CD4-positive, alpha-beta T cell treated with Interleukin-21 for 1 hour (primary cell): ENCODE results near the gene WRNIP1.
A peak's percentile ranks its signal among the peaks of the same experiment; 100 is the strongest.

Experiments
- DNase-seq: peaks from one replicate; pipeline ENCODE4 v3.0.0-alpha.2; 2020

Gene WRNIP1

DNA sequence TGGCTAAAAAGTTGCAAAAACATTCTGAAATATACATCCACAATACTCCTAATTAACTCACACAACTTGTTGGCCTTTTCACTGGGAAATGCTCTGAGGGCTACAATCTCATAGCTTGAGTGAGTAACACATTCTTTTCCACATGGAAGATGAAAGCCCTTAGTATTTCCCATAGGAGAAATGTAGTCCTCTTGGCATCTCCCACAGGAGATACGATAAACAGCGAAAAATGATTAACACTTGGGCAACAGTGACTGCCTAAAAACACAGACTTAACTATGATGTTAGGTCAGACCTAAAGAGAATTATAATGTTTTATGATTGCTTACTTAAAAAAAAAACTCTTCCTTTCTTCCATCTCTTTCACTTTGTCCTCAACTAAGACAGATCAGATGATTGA is 23.4 kb upstream of the WRNIP1 start:
- DNase-seq = no peak

DNA sequence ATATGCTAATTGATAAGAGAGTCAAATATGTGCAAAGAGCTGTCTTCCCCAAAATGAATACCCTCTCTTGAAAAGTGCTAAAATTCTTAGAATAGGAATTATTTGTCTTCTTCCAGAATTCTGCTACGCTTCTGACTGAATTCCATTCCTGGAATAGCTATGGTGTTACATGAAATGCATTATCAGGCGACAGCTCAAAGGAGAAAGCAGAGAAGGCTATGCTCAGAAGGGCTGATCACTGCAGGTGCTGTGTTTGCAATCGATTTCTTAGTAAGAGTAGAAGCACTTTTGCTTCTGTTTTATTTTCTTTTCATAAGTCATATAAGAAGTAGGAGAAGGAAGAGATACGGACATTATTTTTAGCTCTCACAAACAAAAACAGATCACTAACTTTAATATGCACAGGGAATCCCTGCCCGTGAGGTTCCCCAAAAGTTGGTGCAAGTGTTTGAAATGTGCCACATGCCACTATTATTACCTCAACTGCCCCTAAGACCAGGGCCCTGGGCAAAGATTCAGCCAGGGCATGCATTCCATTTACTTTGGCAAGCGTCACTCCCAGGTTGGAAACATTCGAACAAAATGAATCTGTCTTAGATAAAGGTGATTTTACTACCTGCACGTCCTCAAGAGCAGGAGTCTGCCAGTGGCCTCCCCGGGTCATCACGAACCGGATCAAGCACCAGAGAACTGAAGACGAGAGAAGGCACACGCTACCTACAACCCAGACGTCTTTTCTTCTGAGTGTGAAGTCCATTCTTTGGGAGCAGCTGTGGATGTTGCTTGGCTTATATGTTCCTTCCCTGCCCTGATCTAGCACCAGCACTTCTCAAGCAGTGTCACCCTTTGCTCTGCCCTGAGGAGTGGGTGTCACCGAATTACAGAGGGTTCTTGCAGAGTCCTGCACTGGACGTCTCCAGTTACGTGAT is 21.6 kb upstream of the WRNIP1 start:
- no peak for DNase-seq

DNA sequence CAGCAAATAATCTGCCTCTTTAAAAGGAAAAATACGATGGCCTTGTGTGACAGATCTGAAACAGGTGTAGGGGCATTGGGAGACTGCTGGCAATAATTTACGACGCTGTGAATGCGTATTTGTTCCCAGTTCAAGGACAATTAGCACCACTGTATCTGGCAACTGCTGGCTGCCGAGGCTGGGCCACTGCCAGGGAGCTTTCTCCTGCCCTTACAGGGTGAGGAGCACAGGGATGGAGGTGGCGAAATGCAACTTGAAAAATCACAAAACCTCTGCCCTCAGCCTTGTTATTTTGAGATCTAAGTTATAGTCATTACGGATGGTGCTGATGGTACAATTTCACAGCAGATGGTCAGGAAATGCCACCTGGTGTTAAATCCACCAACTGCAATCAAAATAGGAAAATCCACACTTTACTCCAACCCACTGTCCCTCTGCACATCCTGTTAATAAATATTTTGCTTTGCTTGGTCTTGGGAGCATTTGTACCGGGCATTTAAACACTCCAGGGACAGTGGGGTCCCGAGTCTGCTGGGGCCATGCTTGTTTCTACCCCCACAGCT is 20.9 kb upstream of the WRNIP1 start:
- no peak for DNase-seq

DNA sequence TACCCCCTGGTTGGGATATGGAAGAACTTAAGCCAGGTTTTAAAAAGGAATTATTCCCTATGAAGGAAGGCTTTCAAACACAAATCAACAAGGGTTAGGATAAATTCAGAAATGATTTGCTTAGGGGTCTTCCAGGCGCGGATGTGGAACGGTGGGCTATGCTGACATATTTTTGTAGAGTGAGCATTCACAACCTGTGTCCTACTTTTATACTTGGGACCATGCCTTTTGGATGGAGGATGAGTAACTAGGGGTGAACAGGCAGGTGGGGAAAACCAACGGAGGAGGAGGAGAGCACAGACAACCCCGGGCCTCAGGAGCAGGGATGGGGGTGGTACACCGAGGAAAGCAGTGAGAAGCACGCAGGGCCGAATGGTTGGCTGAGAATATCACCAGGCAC is 20.4 kb upstream of the WRNIP1 start:
- DNase-seq = no peak

DNA sequence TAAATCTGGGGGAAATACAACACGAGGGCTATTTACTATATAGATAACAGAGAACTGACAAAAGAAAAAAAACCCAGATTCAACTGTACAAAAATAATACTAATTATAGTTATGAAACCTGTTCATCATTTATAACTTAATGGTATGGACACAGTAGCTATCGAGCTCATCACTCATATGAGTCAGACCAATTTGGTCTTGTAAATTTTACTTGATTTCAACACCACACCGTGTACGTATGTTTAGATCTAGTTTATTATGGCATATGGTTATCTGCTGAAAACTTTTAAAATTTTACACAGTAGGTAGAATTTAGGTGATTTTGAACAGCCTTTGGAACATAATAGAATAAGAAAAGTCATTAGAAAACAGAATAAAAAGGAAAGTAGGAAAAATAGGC is 19.9 kb upstream of the WRNIP1 start:
- DNase-seq = no peak

DNA sequence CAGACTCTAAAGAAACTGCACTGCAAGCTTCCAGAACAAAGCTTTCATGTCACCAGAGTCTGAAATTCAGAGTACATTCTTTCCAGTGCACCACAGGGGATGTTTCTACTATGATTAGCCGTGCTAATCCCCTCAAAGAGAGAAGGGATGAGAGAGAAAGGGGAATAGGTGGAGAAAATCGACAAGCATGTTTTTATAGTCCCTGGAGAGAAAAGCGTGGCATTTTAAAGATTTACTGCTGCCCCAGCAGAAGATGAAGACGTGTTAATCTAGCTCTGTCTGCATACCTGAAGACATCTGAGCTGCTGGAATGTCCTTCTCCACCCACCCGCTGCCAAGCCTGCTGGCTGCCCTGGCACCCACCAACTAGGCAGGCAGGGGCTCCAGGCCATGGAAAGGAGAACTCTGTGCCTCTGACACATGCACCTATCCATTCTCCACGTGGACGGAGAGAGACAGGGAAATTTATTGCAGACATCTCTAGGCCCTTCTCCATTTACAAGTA is 18.6 kb upstream of the WRNIP1 start:
- no peak for DNase-seq

DNA sequence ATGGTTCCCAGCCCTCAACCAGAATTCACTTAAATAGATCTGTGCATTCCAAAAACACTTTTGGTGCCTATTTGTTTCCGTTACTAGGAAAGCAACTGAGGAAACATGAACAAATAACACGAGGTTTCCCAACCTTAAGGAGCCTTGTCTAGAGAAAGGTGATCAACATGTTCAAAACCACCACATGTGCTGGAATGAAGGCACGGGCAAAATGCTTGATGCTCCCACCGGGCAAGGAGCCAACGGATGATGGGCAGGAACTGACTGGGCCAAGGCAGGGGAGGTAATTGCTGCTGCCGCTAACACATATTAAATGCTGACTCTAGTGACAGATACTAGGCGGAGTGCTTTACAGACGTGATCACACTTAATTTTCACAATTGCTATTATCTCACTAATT is 17.0 kb upstream of the WRNIP1 start:
- DNase-seq = no peak

DNA sequence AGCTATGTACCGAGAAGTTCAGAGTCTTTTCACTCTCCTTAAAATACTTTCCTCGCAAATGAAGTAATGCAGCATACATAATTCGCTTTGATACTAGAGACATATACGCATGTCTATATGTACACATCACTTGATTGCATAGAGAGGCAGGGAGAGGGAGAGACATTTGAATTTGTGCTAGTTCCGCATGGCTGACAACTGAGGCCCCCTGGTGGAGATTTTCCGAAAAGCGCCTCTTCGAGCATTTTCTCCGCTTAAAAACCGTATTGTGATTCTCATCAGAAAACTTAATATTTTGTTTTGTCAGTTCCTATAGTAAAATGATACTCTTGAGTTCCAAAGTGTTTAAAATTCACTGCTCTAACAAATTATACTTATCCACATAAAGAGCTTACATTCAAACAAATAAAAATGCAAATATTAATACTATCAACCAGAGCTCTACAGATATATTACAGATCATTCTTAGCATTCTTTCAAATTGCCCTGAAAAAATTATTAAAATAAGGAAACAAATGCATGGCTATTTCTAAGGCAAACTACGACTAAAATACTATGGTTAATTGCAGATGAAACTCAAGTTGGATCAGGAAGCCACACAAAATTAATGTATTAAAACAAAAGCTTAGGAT is 15.1 kb upstream of the WRNIP1 start:
- DNase-seq = peak; percentile 71

DNA sequence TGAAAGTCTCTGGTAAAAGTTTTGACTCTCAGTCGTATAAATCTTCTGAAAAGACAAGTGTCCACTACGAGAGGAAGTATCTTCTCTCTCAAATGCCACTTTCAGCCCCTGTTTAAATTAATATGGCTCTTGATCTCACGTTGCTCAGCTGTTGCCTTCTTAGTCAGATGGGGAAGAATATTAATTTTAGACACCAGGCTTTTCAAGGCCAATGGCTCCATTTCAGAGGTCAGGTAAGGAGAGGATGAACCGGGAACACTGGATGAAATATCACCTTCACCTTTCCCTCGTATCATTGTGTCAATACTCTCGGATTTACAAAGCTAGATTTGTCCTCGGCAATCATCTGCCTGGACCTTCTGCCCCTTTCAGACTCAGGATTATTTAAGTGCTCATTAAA is 14.4 kb upstream of the WRNIP1 start, which contains the start of gene MYLK4:
Gene MYLK4, minus strand, starts transcription at position 91 of the 400 bp plus-strand sequence. CDS start 1,628 bp downstream, outside the sequence.
- no peak for DNase-seq

DNA sequence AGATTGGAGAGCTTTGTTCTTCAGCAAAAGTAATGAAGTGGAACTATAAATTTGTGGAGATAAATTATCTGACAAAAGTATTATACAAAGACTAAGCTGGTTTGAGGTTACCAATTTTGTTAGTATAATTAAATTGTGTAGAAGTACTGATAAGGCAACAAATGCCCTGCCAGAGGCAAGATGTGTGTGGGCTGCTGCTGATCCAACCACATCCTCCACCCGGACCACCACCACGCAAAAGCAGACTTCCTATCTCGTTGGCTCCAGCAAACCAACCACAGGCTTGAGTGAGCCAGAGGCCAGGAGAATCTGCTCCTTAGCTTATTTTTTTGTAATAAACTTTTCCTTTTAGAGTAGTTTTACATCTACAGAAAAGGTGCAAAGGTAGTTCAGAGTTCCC is 13.3 kb upstream of the WRNIP1 start:
- no peak for DNase-seq

DNA sequence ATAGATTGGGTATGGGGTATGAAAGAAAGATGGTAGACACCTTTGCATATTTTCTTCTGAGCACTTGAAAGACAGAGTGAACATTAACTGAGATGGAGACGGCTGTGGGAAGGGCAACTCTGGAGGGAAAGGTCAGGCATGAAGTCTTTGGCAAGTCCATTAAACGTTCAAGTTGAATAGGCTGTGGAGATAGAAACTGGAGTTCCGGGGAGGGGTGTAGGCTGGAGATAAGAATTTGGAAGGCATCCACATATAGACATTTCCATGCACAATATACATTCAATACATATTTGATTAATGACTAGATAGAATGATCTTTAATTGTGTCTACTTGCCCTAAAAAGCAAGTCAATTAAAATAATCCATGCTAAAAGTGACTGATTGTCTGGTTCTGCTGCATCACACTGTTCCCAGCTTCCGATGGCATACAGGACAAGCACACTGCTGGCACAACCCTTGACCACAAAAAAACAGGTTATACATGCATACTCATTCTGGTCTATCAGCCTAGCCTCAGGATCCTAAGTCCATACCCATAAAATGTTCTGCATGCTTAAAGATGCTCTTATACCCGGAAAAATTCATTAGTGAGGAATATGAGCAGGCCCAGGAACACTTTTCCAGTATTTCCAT is 12.6 kb upstream of the WRNIP1 start:
- no peak for DNase-seq

DNA sequence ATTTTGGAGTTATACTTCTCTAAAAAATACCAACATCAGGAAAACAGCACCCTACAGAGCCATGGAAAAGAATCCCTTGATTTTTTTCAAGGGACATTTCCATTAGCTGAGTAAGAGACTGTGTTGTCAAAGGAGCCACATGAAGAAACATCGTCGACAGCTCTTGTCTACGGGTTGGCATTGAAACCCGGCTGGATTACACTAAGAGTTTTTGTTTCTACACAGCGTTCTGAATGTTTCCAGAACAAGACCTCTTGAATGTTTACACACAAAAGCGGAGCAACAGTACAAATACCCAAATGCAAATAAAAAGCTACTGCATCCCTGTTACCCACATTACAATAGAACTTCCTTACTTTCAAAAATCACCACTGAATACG is 12.1 kb upstream of the WRNIP1 start:
- no peak for DNase-seq

DNA sequence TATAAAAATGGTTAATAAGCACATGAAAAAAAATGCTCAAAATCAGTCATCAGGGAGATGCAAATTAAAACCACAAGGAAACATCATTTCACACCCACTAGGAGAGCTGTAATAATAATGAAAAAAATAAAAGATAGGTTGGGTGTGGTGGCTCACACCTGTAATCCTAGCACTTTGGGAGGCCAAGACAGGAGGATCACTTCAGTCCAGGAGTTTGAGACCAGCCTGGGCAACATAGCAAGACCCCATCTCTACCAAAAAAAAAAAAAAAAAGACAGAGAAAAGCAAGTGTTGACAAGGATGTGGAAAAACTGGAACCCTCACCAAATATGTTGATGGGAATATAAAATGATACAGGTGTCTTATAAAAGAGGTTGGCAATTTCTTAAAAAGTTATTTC is 11.4 kb upstream of the WRNIP1 start:
- no peak for DNase-seq

DNA sequence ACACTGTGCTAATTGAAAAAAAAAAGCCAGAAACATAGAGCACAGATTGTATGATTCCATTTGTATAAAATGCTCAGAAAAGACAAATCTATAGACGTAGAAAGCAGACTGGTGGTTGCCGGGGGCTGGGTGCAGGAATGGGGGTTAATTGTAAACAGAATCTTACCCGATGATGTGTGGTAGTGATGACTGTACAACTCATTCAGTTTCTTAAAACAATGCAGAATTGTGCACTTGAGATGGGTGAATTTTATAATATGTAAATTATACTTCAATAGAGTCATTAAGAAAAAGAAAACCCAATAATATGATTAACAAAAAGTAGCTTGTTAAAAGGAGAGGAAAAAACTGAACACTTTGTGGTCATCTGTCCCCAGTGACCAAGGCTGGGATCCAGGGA is 10.8 kb upstream of the WRNIP1 start:
- no peak for DNase-seq

DNA sequence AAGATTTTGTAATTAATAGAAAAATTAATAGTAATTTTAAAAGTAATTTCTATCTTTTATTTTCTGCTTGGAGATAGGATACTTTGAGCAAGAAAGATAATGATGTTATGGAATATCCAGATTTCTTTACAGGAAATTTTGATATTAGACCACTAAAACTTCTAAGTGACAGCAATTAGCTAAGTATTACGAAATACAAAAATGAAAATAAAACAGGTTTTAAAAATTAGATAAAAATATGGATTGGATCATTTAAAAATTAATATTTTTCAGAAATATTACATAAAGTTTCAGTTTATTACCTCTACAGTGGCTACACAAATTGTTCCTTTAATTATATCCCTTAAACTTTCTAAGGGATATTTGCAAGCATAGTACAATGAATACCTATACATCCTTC is 10.3 kb upstream of the WRNIP1 start:
- no peak for DNase-seq

DNA sequence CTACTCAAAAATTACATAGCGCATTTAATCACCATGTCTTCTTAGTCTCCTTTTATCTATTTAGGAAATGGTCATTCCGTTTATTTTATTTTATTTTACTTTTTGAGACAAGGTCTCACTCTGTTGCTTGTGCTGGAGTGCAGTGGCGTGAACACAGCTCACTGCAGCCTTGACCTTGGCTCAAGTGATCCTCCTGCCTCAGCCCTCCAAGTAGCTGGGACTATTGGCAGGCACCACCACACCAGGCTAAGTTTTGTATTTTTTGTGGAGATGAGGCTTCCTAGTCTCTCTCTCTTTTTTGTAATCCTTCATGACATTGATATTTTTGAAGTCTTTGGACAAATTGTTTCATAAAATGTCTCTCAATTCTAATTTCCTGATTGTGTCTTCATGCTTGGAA is 9.7 kb upstream of the WRNIP1 start:
- no peak for DNase-seq

DNA sequence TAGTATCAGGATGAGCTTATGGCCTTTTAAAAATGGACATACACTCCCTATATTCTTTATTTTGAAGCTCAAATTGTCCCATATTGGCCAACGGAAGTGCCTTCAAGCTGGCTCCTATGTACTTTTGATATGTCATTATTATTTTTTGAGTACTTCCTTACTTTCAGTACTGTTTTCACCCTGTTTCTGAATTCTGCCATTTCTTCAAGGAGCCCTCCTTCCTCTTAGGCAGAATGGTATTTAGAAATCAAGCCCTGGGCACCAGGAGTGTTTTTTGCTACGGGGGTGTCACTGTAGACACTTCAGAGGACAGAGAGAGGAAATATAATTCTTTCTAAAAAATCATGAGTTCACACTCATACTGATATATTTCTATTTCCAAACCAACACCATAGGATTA is 9.0 kb upstream of the WRNIP1 start:
- no peak for DNase-seq

DNA sequence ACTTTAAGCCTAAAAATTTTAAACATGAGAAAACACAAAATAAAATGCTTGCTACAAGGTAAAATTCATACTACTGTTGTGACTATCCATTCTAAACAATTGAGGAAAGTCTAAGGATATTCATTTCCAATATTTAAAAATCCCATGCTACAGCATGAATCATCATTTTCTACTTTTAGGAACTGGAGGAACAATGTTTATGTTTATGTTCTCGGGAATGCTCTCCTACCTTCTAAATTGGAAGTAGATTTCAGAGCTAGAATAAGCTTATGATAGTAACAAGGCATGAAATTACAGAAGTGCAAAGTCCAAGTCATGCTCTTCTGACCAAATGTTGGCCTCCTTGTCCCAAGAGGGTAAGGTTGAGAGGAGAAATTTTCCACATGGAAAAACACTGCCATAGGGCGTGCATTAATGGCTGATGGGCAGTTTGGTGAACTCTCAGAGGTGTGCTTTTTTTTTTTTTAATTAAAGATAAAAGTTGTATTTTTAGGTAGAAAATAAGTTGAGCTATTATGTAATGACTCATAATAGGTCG is 8.4 kb upstream of the WRNIP1 start:
- DNase-seq = no peak

DNA sequence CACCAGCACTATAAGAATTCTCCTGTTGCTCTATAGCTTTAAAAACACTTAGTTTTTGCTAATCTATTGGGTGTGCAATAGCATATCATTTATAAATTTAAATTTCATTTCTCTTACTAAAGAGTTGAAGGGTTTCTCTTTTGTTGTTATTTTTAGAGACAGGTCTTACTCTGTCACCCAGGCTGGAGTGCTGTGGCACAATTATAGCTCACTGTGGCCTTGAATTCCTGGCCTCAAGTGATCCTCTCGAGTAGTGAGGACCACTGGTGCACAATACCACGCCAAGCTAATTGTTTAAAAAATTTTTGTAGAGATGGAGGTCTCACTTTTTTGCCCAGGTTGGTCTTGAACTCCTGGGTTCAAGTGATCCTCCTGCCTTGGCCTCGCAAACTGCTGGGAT is 6.2 kb upstream of the WRNIP1 start:
- no peak for DNase-seq

DNA sequence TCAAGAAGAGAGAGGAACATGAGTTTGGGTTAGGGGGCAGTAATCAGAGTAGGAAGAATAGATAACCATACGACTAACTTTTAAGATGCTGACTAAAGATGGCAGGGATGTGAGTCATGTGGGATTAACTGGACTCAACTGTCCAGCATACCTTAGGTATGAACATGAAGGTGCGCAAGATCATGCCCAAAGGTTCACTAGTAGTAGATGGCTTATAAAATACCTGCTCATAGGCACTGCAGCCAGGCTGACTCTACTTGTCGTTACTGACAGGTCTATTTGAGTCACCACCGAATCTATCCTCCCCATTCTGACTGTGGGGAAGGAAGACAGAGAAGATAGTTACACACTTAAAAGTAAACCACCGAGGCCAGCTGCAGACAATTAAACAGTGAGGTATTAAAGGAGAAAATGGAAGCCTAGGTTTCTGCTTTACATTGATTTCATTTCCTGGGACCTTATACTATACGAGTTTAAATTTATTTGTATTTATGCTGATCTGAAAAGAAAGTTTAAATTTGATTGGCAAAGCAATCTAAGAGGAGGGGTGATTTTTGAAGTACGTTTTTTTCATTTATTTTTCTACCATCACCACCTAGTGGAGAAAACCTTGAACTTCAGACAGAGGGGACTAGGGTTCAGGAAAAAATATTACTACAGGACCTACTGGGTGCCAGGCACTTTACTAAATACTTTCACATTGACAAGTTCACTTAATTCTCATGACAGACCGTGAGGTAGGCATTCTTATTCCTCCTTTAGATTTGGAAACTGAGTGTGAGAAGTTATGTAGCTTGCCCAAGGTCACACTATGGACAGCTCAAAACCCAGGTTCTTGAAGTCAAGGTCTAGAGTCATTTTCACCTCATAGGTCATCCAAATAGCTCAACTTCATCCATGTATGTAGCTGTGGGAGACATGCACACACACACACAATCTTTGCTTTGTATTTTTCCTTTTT is 4.0 kb upstream of the WRNIP1 start:
- peak; percentile 68 for DNase-seq

DNA sequence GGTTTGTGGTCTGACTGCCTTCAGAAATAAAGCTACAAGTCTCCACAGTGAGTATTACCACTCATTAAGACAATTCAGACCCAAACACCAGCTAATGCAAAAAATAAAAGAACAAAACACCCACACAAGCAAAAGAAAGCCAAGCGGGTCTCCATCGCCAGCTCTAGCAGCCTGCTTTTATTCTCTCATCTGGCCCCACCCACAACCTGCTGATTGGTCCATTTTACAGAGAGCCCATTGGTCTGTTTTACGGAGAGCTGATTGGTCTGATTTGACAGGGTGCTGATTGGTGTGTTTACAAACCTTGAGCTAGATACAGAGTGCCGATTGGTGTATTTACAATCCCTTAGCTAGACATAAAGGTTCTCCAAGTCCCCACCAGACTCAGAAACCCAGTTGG is 2.3 kb upstream of the WRNIP1 start:
- peak; percentile 43 for DNase-seq

DNA sequence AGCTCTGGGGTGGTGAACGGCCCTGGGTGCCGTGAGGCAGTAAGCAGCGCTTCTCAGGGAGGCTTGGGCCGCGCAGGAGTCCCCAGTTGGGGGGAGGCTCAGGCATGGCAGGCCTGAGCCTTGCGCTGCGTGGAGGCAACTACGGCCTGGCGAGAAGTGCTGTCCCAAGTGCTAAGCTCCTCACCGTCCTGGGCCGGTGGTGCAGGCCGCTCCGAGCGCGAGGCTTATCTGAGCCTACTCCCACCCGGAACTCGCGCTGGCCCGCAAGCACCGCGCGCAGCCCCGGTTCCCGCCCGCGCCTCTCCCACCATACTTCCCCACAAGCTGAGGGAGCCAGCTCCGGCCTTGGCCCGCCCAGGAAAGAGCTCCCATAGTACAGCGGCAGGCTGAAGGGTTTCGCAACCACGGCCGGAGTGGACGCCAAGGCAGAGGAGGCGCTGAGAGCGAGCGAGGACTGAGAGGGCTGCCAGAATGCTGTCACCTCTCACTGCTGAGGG is 1.8 kb upstream of the WRNIP1 start:
- no peak for DNase-seq
